IMR-90 (cell line): ENCODE measurements around the gene EVI5. TPM values are rescaled to one million over a fixed set of nuclear protein-coding genes. Genes with fewer than 3 reads are reported as not detected.
A peak's percentile ranks its signal among the peaks of the same experiment; 100 is the strongest.

ENCODE experiments used
- ATAC-seq: fragments of 200-7000 bp; cut with Tn5 transposase; 2 replicates; pipeline ENCODE4 v1.9.1; 2020; ENCODE audit warnings: low read depth, mild to moderate bottlenecking, moderate library complexity
- BruUV-seq: library from RNA; stranded (reverse); fragments of 400-500 nt; replicated peaks from 2 replicates; lab custom pipeline; 2021; lab: Mats Ljungman, UMichigan
- CTCF ChIA-PET: fragments of 300-600 bp; formaldehyde crosslinking; extraction: SDS; loops from one replicate; lab custom pipeline; 2021; ENCODE audit warnings: antibody characterized with exemption; lab: Yijun Ruan, JAX
- POLR2A ChIA-PET: fragments of 300-600 bp; sonication (Branson Sonifier 250); formaldehyde crosslinking; loops from one replicate; lab custom pipeline; 2022; ENCODE audit warnings: antibody characterized with exemption; ENCODE audit not compliant: unreplicated experiment; lab: Charles Lee
- DNase-seq: peaks from one replicate; pipeline ENCODE4 v3.0.0; 2013
- H2AFZ ChIP-seq: replicated peaks from 2 replicates; pipeline ENCODE3; 2013; ENCODE audit warnings: low read length, mild to moderate bottlenecking; ENCODE audit not compliant: poor library complexity
- H2AK5ac ChIP-seq: 2 replicates; pipeline ENCODE4 v1.6.1; 2013; ENCODE audit warnings: low read depth, low read length, inconsistent platforms
- H2AK9ac ChIP-seq: replicated peaks from 2 replicates; pipeline ENCODE3; 2013; ENCODE audit warnings: mild to moderate bottlenecking, low read depth, low read length, moderate library complexity; ENCODE audit not compliant: poor library complexity
- H2BK120ac ChIP-seq: 2 replicates; pipeline ENCODE4 v1.6.1; 2013; ENCODE audit warnings: low read depth, low read length, inconsistent platforms
- H2BK15ac ChIP-seq: 3 replicates; pipeline ENCODE4 v1.6.1; 2013; ENCODE audit warnings: low read depth, low read length, inconsistent platforms
- H2BK20ac ChIP-seq: 2 replicates; pipeline ENCODE4 v1.6.1; 2013; ENCODE audit warnings: low read depth, mild to moderate bottlenecking, inconsistent platforms, low read length, moderate library complexity
- H2BK5ac ChIP-seq: 2 replicates; pipeline ENCODE4 v1.6.1; 2013; ENCODE audit warnings: mild to moderate bottlenecking, low read depth, low read length, inconsistent platforms; ENCODE audit not compliant: poor library complexity, severe bottlenecking
- H3K14ac ChIP-seq: replicated peaks from 2 replicates; pipeline ENCODE4 v1.6.1; 2013; ENCODE audit warnings: low read depth, low read length, inconsistent platforms
- H3K18ac ChIP-seq: 2 replicates; pipeline ENCODE4 v1.6.1; 2013; ENCODE audit warnings: low read depth, low read length, control low read depth
- H3K23ac ChIP-seq: 2 replicates; pipeline ENCODE4 v1.6.1; 2013; ENCODE audit warnings: low read depth, low read length, inconsistent platforms
- H3K27ac ChIP-seq: 2 replicates; pipeline ENCODE4 v1.5.1; 2013; ENCODE audit warnings: mild to moderate bottlenecking, control low read depth, low read length; ENCODE audit not compliant: insufficient read depth
- H3K27me3 ChIP-seq: 2 replicates; pipeline ENCODE4 v1.6.1; 2013; ENCODE audit warnings: low read length; ENCODE audit not compliant: control insufficient read depth, insufficient read depth
- H3K36me3 ChIP-seq: 2 replicates; pipeline ENCODE4 v1.6.1; 2013; ENCODE audit warnings: low read length, mixed read lengths; ENCODE audit not compliant: control insufficient read depth, insufficient read depth
- H3K4ac ChIP-seq: 2 replicates; pipeline ENCODE4 v1.6.1; 2013; ENCODE audit warnings: low read depth, low read length, inconsistent platforms
- H3K4me1 ChIP-seq: 2 replicates; pipeline ENCODE4 v1.6.1; 2013; ENCODE audit warnings: low read length, mixed read lengths; ENCODE audit not compliant: control insufficient read depth, insufficient read depth
- H3K4me2 ChIP-seq: 2 replicates; pipeline ENCODE4 v1.6.1; 2013; ENCODE audit warnings: low read depth, mild to moderate bottlenecking, control low read depth, low read length, moderate library complexity
- H3K4me3 ChIP-seq: 2 replicates; pipeline ENCODE4 v1.5.1; 2013; ENCODE audit warnings: low read depth, mild to moderate bottlenecking, control low read depth, low read length, moderate library complexity; ENCODE audit not compliant: insufficient read depth
- H3K56ac ChIP-seq: 2 replicates; pipeline ENCODE4 v1.6.1; 2013; ENCODE audit warnings: low read length, inconsistent platforms; ENCODE audit not compliant: insufficient read depth; ENCODE audit errors: extremely low read depth
- H3K79me1 ChIP-seq, 2 experiments: 2 replicates each; pipeline ENCODE4 v1.6.1; 2013; ENCODE audit warnings: low read length in 2 of 2, inconsistent platforms in 1 of 2, low read depth in 1 of 2
- H3K9ac ChIP-seq: 2 replicates; pipeline ENCODE4 v1.6.1; 2013; ENCODE audit warnings: low read depth, low read length, control low read depth
- H3K9me1 ChIP-seq: 2 replicates; pipeline ENCODE4 v1.6.1; 2013; ENCODE audit warnings: low read length, inconsistent platforms; ENCODE audit not compliant: insufficient read depth
- H3K9me3 ChIP-seq: 2 replicates; pipeline ENCODE4 v1.6.1; 2013; ENCODE audit warnings: low read length; ENCODE audit not compliant: control insufficient read depth, insufficient read depth
- H4K20me1 ChIP-seq: 2 replicates; pipeline ENCODE4 v1.6.1; 2013; ENCODE audit warnings: low read length, inconsistent platforms; ENCODE audit not compliant: insufficient read depth
- H4K5ac ChIP-seq: 2 replicates; pipeline ENCODE4 v1.6.1; 2013; ENCODE audit warnings: mild to moderate bottlenecking, low read depth, low read length, control low read depth
- H4K8ac ChIP-seq, 2 experiments: 2 replicates each; pipeline ENCODE4 v1.6.1; 2013; ENCODE audit warnings: low read depth in 2 of 2, low read length in 2 of 2, control low read depth in 1 of 2, inconsistent platforms in 1 of 2
- H4K91ac ChIP-seq: 2 replicates; pipeline ENCODE4 v1.6.1; 2013; ENCODE audit warnings: low read depth, low read length, inconsistent platforms; ENCODE audit not compliant: insufficient read depth
- BHLHE40 ChIP-seq: fragments of 150-350 bp; IDR thresholded peaks from 2 replicates; pipeline ENCODE4 v1.6.1; 2016; ENCODE audit warnings: mild to moderate bottlenecking, low read depth, low read length
- CEBPB ChIP-seq: IDR thresholded peaks from 2 replicates; pipeline ENCODE4 v1.6.1; 2012; ENCODE audit warnings: low read depth, low read length, improper control_type of control experiment
- POLR2A ChIP-seq: IDR thresholded peaks from 2 replicates; pipeline ENCODE4 v1.6.1; 2012; ENCODE audit warnings: mild to moderate bottlenecking, low read depth, low read length
- RAD21 ChIP-seq: IDR thresholded peaks from 2 replicates; pipeline ENCODE4 v1.6.1; 2012; ENCODE audit warnings: low read length, improper control_type of control experiment
- RCOR1 ChIP-seq: IDR thresholded peaks from 2 replicates; pipeline ENCODE4 v1.6.1; 2012; ENCODE audit warnings: mild to moderate bottlenecking, low read length, improper control_type of control experiment; ENCODE audit not compliant: insufficient replicate concordance
- WGBS, 2 experiments: methylation state at CpG; one replicate each; pipeline versions ENCODE4 v1.1.5 to v1.1.7; 2013; ENCODE audit warnings: missing lambda C conversion rate in 2 of 2; ENCODE audit not compliant: insufficient read length in 1 of 2; ENCODE audit errors: extremely low coverage in 2 of 2; 5-methylcytosine and 5-hydroxymethylcytosine counted together
- dilution Hi-C: fragments of 300-500 bp; cut with HindIII; formaldehyde crosslinking; loops from one replicate; pipeline ENCODE4 v1.14.3; 2018; ENCODE audit warnings: low sequenced_read_pairs; ENCODE audit not compliant: unreplicated experiment
- in situ Hi-C: fragments of 300-500 bp; cut with MboI; formaldehyde crosslinking; loops from 3 replicates; pipeline ENCODE4 v1.14.3; 2019; ENCODE audit warnings: low sequenced_read_pairs, inconsistent platforms, mixed read lengths
- intact Hi-C: fragments of 100-400 bp; cut with micrococcal nuclease; formaldehyde crosslinking; loops from 2 replicates; pipeline ENCODE4 v1.10.0; 2022
- polyA plus RNA-seq, 3 experiments: library from polyadenylated mRNA; depleted of rRNA; stranded (reverse); fragments of >200 nt; gene quantifications; 2 replicates each; pipeline ENCODE4 v1.2.3, GENCODE V29; 2012; ENCODE audit warnings: low replicate concordance in 1 of 3
- total RNA-seq: library from RNA; depleted of rRNA; stranded (reverse); fragments of >200 nt; gene quantifications from 2 replicates; pipeline ENCODE4 v1.2.3, GENCODE V29; 2012

Gene EVI5
- total and polyA plus RNA-seq, 2 of the 4 experiments (the other 2 are of a cell fraction): 13.9 to 26.9 TPM

DNA sequence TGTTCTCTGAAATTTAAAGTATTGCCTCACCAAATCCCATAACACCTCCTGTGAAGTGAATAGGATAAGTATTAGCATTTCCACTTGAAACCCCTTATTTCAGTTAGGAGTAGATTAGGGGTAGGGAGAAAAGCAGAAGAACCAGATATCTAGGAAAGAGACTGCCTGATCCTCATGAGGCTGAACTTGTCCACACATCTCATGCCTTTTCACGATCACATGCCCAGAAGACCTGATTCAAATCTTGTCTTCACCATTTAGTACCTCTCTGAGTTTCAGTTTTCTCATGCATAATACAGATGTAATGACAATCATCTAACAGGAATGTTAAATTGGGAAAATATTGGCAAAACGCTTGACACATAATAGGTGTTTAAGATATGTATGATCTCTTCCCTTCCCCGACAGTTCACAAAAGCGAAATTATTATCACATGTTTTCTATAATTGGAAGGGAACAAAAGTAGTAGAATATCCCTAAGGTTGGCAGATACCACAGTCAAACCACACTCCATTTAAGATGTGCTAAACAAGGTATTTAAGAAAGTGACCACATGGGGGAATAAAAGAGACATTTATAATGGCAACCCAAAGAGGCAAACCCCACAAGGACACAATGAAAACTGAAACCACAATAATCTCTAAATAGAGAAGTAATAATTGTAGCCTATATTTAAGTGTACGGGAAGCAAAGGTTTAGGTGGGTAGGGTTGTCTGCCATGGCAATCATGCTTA is 323.4 kb downstream of the EVI5 start:
- in situ Hi-C loops: no loop called here
- no peak overlapping the region for H2AFZ ChIP-seq
- H3K36me3 ChIP-seq: no peaks in the 10 kb centered on the region
- no peak overlapping the region for H3K4ac ChIP-seq
- no peak overlapping the region for H3K18ac ChIP-seq
- BruUV-seq: no TSS peak
- ChIA-PET POLR2A (no interaction called here), CTCF (interaction anchor here (0.6 kb wide), 1 partner anchor 162 kb away, joined by 4 read pairs; no protein-coding TSS in a partner anchor)
- no peak overlapping the region for H3K4me3 ChIP-seq
- H3K4me1 ChIP-seq: no peaks in the 10 kb centered on the region
- H3K56ac ChIP-seq: no peak overlapping the region
- no peak overlapping the region for H2AK9ac ChIP-seq
- no CpG with 5 or more reads among the region's 5 CpGs for WGBS, 2 experiments
- H3K9ac ChIP-seq: no peak overlapping the region
- H3K27ac ChIP-seq: no peak overlapping the region
- no peak overlapping the region for H2BK120ac ChIP-seq
- H3K23ac ChIP-seq: no peak overlapping the region
- H4K5ac ChIP-seq: no peak overlapping the region
- H2AK5ac ChIP-seq: no peak overlapping the region
- no peak for ATAC-seq
- H4K91ac ChIP-seq: no peak overlapping the region
- no peak overlapping the region for H2BK5ac ChIP-seq
- no peak overlapping the region for H4K8ac ChIP-seq
- no peaks in the 10 kb centered on the region for H3K79me1 ChIP-seq
- TF ChIP-seq RCOR1: no peak
- no peak for TF ChIP-seq POLR2A
- peak; percentile 12; the same call in 1 of the 2 replicates for TF ChIP-seq RAD21
- TF ChIP-seq CEBPB: no peak
- no peak for TF ChIP-seq BHLHE40
- no peak overlapping the region for H2BK15ac ChIP-seq
- dilution Hi-C loops: no loop called here
- no peaks in the 10 kb centered on the region for H4K20me1 ChIP-seq
- DNase-seq: no peak
- peaks cover 2% of the 10 kb centered on the region; the same call in 1 of the 2 replicates for H3K27me3 ChIP-seq
- H3K4me2 ChIP-seq: no peak overlapping the region
- no peak overlapping the region for H3K14ac ChIP-seq
- no peaks in the 10 kb centered on the region; the same call in 1 of the 2 replicates for H3K9me1 ChIP-seq
- no peak overlapping the region for H2BK20ac ChIP-seq
- intact Hi-C loops: no loop called here
- no peaks in the 10 kb centered on the region for H3K9me3 ChIP-seq
